ENCODE measurements around the gene KCNQ1. TPM values are rescaled to one million over a fixed set of nuclear protein-coding genes. Genes with fewer than 3 reads are reported as not detected.

KCNQ1 gene
- total and polyA plus RNA-seq, 2 donors (not counting 1 experiment from before 2014, with no cell fraction given): 21.5 to 28.8 TPM

DNA sequence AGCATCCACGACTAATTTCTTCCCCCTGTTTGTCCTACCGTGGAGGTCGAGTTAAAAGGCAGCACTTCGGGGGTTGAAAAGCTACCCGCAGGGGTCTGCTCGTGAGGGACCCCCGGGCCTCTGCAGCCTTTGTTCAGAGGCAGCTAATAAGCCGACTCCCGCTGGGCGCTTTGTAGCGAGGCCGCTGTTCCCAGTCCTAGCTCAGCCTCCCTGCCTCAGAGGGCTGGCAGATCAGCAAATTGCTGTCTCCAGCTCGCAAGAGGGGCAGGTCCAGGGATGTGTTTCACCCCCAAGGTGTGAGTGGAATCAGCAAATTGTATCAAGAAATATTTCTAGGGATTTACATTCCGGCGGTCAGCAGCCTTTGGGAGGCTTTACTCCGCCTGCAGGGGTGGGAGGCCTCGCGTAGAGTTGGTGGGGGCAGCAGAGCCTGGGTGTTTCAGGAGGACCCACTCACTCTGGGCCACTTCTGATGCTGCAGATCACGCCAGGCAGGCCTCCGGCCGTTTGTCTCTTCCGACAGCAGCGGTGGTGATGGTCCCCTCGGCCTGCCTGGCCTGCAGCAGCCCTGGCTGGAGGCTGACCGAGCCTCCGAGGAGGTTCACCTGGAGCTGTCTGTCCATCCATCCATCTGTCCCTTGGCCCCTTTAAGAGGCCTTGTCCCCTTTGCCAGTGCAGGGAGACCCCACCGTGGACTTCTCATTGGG, 276.6 kb downstream of the KCNQ1 start:
- Histone ChIP-seq H3K36me3 (replicated peaks in 1 of 2; ENCODE audit: control extremely low read depth in 1 of 2, control insufficient read depth in 1 of 2, extremely low read depth in 1 of 2, insufficient read depth in 2 of 2, low read length in 1 of 2) (no peaks in the 10 kb centered on the region), H3K4me1 (ENCODE audit: control insufficient read depth in 2 of 2, insufficient read depth in 2 of 2, low read length in 2 of 2) (no peaks in the 10 kb centered on the region), H2AFZ (ENCODE audit: insufficient read depth, low read depth, low read length, poor library complexity, severe bottlenecking) (no peak overlapping the region), H3K79me2 (ENCODE audit: control insufficient read depth, insufficient read depth, low read length) (no peaks in the 10 kb centered on the region), H3K4me2 (replicated peaks; ENCODE audit: low read depth, low read length, poor library complexity, severe bottlenecking) (no peak overlapping the region), H3K27ac (ENCODE audit: low read length in 2 of 2) (no peak overlapping the region), H3K9me3 (ENCODE audit: control extremely low read depth in 1 of 3, control insufficient read depth in 2 of 3, insufficient read depth in 1 of 3, low read length in 2 of 3) (peaks cover 0 to under 1% (median 0%) of the 10 kb centered on the region in 3 donors), H4K20me1 (ENCODE audit: control insufficient read depth, insufficient read depth, low read length, poor library complexity, severe bottlenecking) (peaks cover 5% of the 10 kb centered on the region), H3K27me3 (replicated peaks in 1 of 4; ENCODE audit: control extremely low read depth in 1 of 4, control insufficient read depth in 3 of 4, insufficient read depth in 4 of 4, low read length in 3 of 4) (no peaks in the 10 kb centered on the region), H3K9ac (ENCODE audit: low read length) (no peak overlapping the region), H3K4me3 (ENCODE audit: control extremely low read depth in 1 of 5, extremely low read depth in 1 of 5, insufficient read depth in 1 of 5, low read depth in 2 of 5, low read length in 4 of 5) (no peak overlapping the region)
- H3K4me1 Mint-ChIP-seq: no peaks in the 10 kb centered on the region
- WGBS (ENCODE audit: insufficient coverage): 91% methylated on average over 27 of the region's 27 CpGs
- H3K27me3 Mint-ChIP-seq: no peaks in the 10 kb centered on the region
- H3K27ac Mint-ChIP-seq: no peak overlapping the region
- H3K9me3 Mint-ChIP-seq (ENCODE audit: insufficient read depth): no peaks in the 10 kb centered on the region
- H3K4me3 Mint-ChIP-seq: no peak overlapping the region
- intact Hi-C loops (cut with micrococcal nuclease): no loop called here
- POLR2A ChIA-PET: no interaction called here
- CTCF ChIA-PET: no interaction called here
- no peak for ATAC-seq (ENCODE audit: low read depth)
- no peak for DNase-seq
- TF ChIP-seq, protein P1, sequence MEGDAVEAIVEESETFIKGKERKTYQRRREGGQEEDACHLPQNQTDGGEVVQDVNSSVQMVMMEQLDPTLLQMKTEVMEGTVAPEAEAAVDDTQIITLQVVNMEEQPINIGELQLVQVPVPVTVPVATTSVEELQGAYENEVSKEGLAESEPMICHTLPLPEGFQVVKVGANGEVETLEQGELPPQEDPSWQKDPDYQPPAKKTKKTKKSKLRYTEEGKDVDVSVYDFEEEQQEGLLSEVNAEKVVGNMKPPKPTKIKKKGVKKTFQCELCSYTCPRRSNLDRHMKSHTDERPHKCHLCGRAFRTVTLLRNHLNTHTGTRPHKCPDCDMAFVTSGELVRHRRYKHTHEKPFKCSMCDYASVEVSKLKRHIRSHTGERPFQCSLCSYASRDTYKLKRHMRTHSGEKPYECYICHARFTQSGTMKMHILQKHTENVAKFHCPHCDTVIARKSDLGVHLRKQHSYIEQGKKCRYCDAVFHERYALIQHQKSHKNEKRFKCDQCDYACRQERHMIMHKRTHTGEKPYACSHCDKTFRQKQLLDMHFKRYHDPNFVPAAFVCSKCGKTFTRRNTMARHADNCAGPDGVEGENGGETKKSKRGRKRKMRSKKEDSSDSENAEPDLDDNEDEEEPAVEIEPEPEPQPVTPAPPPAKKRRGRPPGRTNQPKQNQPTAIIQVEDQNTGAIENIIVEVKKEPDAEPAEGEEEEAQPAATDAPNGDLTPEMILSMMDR (IDR thresholded peaks at IDR 0.05): no peak
- no peak for TF ChIP-seq EZH2 (IDR thresholded peaks at IDR 0.05; ENCODE audit: borderline replicate concordance, insufficient read depth, low read depth, low read length, poor library complexity, severe bottlenecking)

DNA sequence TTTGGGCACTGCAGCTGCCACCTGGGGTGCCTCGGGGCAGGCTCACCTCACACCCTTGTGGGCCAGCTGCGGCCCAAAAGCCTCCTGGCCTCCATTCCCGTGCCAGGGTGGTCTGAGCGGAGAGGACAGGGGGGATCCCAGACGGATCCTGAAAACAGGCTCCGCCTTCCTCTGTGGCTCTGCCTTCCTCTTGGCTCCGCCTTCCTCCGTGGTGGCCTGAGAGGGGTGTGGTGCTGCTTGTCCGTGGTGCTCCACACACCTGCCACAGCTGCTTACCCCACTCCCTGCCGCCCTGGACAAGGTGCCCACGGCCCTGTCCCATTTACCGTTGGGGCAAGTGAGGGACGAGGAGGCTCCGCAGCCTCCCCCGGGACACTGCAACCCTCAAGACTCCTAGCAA, 278.1 kb downstream of the KCNQ1 start:
- H3K9ac ChIP-seq (ENCODE audit: low read length): no peak overlapping the region
- no peak overlapping the region for H3K4me3 ChIP-seq (ENCODE audit: control extremely low read depth in 1 of 5, extremely low read depth in 1 of 5, insufficient read depth in 1 of 5, low read depth in 2 of 5, low read length in 4 of 5)
- H3K27me3 ChIP-seq (replicated peaks in 1 of 4; ENCODE audit: control extremely low read depth in 1 of 4, control insufficient read depth in 3 of 4, insufficient read depth in 4 of 4, low read length in 3 of 4): no peaks in the 10 kb centered on the region
- no peaks in the 10 kb centered on the region for H3K4me1 ChIP-seq (ENCODE audit: control insufficient read depth in 2 of 2, insufficient read depth in 2 of 2, low read length in 2 of 2)
- Mint-ChIP-seq H3K27ac (no peak overlapping the region), H3K4me1 (no peaks in the 10 kb centered on the region), H3K9me3 (ENCODE audit: insufficient read depth) (no peaks in the 10 kb centered on the region), H3K27me3 (no peaks in the 10 kb centered on the region), H3K4me3 (no peak overlapping the region)
- WGBS (ENCODE audit: insufficient coverage): 90% methylated on average over 11 of the region's 15 CpGs
- H3K9me3 ChIP-seq (ENCODE audit: control extremely low read depth in 1 of 3, control insufficient read depth in 2 of 3, insufficient read depth in 1 of 3, low read length in 2 of 3): peaks cover 0 to 4% (median 0%) of the 10 kb centered on the region in 3 donors
- DNase-seq: no peak
- intact Hi-C loops (cut with micrococcal nuclease): no loop called here
- ChIA-PET CTCF (no interaction called here), POLR2A (no interaction called here)
- H3K36me3 ChIP-seq (replicated peaks in 1 of 2; ENCODE audit: control extremely low read depth in 1 of 2, control insufficient read depth in 1 of 2, extremely low read depth in 1 of 2, insufficient read depth in 2 of 2, low read length in 1 of 2): no peaks in the 10 kb centered on the region
- H3K27ac ChIP-seq (ENCODE audit: low read length in 2 of 2): no peak overlapping the region
- no peak for TF ChIP-seq EZH2 (IDR thresholded peaks at IDR 0.05; ENCODE audit: borderline replicate concordance, insufficient read depth, low read depth, low read length, poor library complexity, severe bottlenecking)
- TF ChIP-seq, protein P1 (IDR thresholded peaks at IDR 0.05): no peak
- no peak overlapping the region for H3K4me2 ChIP-seq (replicated peaks; ENCODE audit: low read depth, low read length, poor library complexity, severe bottlenecking)
- H3K79me2 ChIP-seq (ENCODE audit: control insufficient read depth, insufficient read depth, low read length): no peaks in the 10 kb centered on the region
- H2AFZ ChIP-seq (ENCODE audit: insufficient read depth, low read depth, low read length, poor library complexity, severe bottlenecking): no peak overlapping the region
- peaks cover 5% of the 10 kb centered on the region for H4K20me1 ChIP-seq (ENCODE audit: control insufficient read depth, insufficient read depth, low read length, poor library complexity, severe bottlenecking)
- no peak for ATAC-seq (ENCODE audit: low read depth)

All from B cell (primary cell).